ENCODE measurements around the gene NCOA4. TPM values are rescaled to one million over a fixed set of nuclear protein-coding genes. Genes with fewer than 3 reads are reported as not detected.

The NCOA4 gene
- total and polyA plus RNA-seq, 4 donors, result 40.5 to 281 (median 109) TPM

GRCh38 chr10:46068117-46068516 is 37.7 kb upstream of the NCOA4 start:
- H3K36me3 ChIP-seq (ENCODE audit: control insufficient read depth in 4 of 4, insufficient read depth in 4 of 4, low read length in 4 of 4), result no peaks in the 10 kb centered on the region
- H3K4me3 ChIP-seq, result no peak overlapping the region
- TF ChIP-seq CTCF (IDR thresholded peaks at IDR 0.05; ENCODE audit: control extremely low read depth, extremely low read depth), result no peak
- H3K27ac ChIP-seq (ENCODE audit: low read depth in 1 of 2, low read length in 1 of 2), result no peak overlapping the region
- no peak for DNase-seq
- peaks cover 0 to 2% (median 0%) of the 10 kb centered on the region in 4 donors for H3K9me3 ChIP-seq (ENCODE audit: control insufficient read depth in 4 of 4, insufficient read depth in 3 of 4, low read length in 3 of 4)
- no peaks in the 10 kb centered on the region for H3K4me1 ChIP-seq (ENCODE audit: control insufficient read depth in 5 of 5, insufficient read depth in 5 of 5, low read length in 5 of 5)
- no peaks in the 10 kb centered on the region for H3K27me3 ChIP-seq (ENCODE audit: control insufficient read depth in 3 of 3, insufficient read depth in 3 of 3, low read length in 2 of 3)
- no peak for ATAC-seq (ENCODE audit: insufficient read depth, low FRiP score)
- 54 to 65% methylated on average over 1 of the region's 1 CpG for WGBS, 2 donors
- H3K9ac ChIP-seq (ENCODE audit: insufficient read depth in 1 of 2, low read length in 2 of 2), result no peak overlapping the region

DNA sequence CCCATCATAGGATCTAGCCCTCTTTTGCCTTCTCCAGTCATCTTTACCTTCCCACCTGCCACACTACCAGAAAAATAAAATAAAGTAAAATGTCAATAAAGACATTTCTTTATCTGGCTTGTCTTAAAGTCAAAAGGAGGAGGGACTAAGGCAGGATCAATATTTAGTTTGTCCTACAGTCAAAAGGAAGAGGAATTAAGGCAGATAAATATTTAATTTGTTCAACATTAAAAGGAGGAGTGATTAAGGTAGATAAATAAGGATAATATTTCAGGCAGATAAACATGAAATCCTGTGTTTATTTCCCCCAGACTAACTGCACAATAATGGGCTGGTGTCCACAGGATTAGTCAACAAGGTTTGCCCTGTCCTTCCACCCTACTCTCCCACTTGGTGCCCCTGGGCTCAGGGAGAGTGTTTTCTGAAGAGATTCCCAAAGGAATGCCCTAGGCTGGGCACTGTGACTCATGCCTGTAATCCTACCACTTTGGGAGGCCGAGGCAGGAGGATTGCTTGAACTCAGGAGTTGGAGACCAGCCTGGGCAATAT is 33.9 kb upstream of the NCOA4 start:
- 96% methylated on average over 1 of the region's 1 CpG for WGBS, 2 donors
- ATAC-seq (ENCODE audit: insufficient read depth, low FRiP score), result no peak
- no peak overlapping the region for H3K9ac ChIP-seq (ENCODE audit: insufficient read depth in 1 of 2, low read length in 2 of 2)

GRCh38 chr10:46062723-46063428 is 32.5 kb upstream of the NCOA4 start:
- no peaks in the 10 kb centered on the region for H3K27me3 ChIP-seq (ENCODE audit: control insufficient read depth in 3 of 3, insufficient read depth in 3 of 3, low read length in 2 of 3)
- H3K36me3 ChIP-seq (ENCODE audit: control insufficient read depth in 4 of 4, insufficient read depth in 4 of 4, low read length in 4 of 4), result no peaks in the 10 kb centered on the region
- peaks cover 0 to 2% (median 0%) of the 10 kb centered on the region in 4 donors for H3K9me3 ChIP-seq (ENCODE audit: control insufficient read depth in 4 of 4, insufficient read depth in 3 of 4, low read length in 3 of 4)
- no peak overlapping the region for H3K4me3 ChIP-seq
- no peak for TF ChIP-seq CTCF (IDR thresholded peaks at IDR 0.05; ENCODE audit: control extremely low read depth, extremely low read depth)
- no peak overlapping the region for H3K9ac ChIP-seq (ENCODE audit: insufficient read depth in 1 of 2, low read length in 2 of 2)
- H3K27ac ChIP-seq (ENCODE audit: low read depth in 1 of 2, low read length in 1 of 2), result no peak overlapping the region
- H3K4me1 ChIP-seq (ENCODE audit: control insufficient read depth in 5 of 5, insufficient read depth in 5 of 5, low read length in 5 of 5), result no peaks in the 10 kb centered on the region
- DNase-seq, result no peak
- ATAC-seq (ENCODE audit: insufficient read depth, low FRiP score), result no peak
- 75 to 89% methylated on average over 14 of the region's 14 CpGs for WGBS, 2 donors

More for the DNA sequence above, 33.9 kb upstream of the NCOA4 start:
- no peaks in the 10 kb centered on the region for H3K4me1 ChIP-seq (ENCODE audit: control insufficient read depth in 5 of 5, insufficient read depth in 5 of 5, low read length in 5 of 5)
- no peak for DNase-seq
- no peak for TF ChIP-seq CTCF (IDR thresholded peaks at IDR 0.05; ENCODE audit: control extremely low read depth, extremely low read depth)
- H3K4me3 ChIP-seq, result no peak overlapping the region
- H3K36me3 ChIP-seq (ENCODE audit: control insufficient read depth in 4 of 4, insufficient read depth in 4 of 4, low read length in 4 of 4), result no peaks in the 10 kb centered on the region
- no peaks in the 10 kb centered on the region for H3K27me3 ChIP-seq (ENCODE audit: control insufficient read depth in 3 of 3, insufficient read depth in 3 of 3, low read length in 2 of 3)
- peaks cover 0 to 2% (median 0%) of the 10 kb centered on the region in 4 donors for H3K9me3 ChIP-seq (ENCODE audit: control insufficient read depth in 4 of 4, insufficient read depth in 3 of 4, low read length in 3 of 4)
- no peak overlapping the region for H3K27ac ChIP-seq (ENCODE audit: low read depth in 1 of 2, low read length in 1 of 2)
